ENCODE data around the gene POLA1.

The POLA1 gene

DNA sequence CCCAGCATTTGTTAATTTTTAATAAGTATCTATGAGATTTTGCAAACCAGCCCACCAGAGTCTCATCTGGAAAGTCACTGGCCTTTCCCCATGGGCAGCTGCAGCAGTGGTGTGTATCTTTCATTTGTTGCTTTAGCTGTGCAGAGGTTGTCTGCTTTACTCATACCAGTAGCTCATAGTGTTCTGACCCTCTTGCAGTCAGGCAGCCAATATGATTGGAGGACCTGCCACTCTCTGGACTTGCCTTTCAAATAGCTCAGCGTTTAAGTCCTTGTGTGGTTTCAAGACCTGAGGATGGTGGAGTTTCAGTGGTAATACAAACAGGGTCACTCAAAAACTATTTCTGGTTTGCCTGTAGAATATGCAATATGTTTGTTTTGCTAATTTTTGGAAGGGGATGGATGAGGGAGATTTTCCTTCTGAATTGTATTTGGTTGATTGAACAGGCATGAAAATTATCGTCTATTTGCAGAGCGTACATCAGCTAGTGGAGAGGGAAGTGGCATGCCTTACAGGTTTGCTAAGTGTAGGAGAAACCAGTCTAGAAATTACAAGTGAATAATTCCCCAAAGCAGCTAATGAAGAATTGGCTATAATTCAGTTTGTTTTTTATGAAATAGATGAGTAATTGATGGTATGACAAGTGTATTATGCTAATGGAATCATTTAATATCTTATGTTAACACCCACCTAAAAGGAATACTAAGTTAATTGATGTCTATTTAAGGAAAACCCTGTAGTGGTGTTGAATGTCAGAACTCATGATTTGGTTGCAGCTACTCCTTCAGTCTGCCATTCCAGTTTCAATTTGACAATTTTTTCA, 8.9 kb downstream of the POLA1 start:
- DNase-seq: no peak

DNA sequence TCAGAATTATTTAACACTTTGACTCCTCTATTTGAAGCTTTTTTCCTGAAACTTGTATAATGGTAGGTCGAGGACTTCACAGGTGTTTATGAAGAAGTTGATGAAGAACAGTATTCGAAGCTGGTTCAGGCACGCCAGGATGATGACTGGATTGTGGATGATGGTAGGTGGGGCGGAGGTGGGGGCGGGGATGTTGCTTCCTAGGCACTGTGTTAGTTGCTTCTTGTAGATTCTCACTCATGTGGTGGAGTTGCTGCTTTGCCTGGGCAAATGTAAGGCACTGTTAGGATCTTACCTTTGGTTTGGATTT, 9.4 kb downstream of the POLA1 start:
- DNase-seq: no peak

DNA sequence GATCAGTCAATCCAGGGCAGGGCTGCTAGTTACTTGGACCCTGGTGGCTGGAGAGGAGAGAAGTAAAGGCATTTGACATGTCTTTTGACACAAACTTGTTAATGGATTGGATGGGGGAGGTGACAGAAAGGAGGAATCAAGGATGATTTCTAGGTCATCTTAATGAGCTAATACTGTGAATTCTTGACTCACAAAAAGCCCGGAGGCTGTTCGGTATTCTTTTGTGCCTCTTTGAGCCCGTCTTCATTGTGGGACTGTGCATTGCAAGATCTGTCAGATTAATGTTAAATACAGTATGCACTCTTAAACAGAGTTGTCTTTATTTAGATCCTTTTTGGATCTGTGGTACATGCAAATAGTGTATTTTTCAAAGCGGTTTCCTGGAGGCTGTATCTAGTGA, 25.1 kb downstream of the POLA1 start:
- DNase-seq: no peak

DNA sequence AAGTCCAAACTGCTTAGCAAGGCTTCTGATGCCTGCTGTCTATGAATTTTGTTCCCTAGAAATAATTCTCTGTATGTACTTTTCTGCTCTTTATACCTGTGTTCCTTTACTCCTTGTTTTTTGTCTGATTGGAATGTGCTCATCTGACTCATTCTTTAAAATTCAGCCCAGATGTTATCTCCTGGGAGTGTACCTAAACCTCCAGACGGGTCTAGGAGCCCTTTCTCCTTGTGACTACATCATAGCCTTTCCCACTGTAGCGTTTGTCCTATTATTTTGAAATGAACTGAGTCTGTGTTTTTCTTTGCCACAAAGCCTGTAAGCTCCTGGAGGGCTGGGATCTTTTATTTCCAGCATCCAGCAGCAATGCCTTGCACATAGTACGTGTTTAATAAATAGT, 26.3 kb downstream of the POLA1 start:
- no peak for DNase-seq

DNA sequence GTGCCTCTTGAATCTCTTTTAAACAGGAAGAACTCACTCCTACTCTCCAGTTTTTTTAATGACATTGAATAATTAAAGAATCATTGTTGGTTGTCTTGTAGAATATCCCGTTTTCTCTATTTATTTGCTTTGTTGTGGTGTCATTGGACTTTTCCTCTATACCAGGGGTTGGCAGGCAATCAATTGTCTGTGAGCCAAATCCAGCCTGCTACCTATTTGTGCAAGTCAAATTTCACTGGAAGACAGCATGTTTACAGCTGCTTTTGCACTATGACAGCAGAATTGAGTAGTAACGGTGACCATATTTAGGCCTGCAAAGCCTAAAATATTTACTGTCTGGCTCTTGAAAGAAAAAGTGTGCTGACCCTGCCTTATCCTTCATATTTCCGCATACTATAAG, 34.8 kb downstream of the POLA1 start:
- peak; percentile 10 for DNase-seq

DNA sequence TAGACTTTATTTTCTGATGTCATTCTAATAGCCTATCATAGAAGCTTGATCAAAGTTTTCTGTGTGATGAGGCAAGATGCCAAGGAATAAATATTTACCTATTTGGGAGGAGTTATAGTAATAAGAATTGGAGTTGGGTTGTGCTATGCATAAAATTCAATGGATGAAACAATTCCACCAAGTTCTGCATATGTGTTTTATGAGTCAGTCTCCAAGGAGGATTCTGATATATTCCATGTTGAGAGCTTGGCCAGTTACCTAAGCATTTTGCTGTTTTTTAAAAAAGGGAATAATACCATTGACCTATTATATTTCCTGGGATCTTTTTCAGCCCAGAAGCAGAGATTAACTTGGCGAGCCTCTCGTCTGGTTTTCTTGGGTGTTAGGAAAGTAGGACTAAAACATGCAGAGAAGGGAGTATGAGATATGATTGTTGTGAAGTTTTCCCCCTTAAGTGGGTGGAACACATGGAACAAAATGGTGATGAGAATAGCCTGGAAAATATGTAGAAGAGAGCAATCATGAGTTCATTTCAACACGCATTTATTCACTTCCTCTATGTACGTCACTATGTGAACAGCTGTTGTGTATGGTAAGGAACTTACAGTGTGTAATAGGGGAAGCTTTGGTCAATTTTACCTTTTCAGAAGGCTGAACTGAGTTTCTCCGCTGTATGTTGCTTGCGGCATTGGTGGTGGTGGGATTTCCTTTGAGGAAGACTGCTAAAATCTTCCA, 39.2 kb downstream of the POLA1 start:
- no peak for DNase-seq

DNA sequence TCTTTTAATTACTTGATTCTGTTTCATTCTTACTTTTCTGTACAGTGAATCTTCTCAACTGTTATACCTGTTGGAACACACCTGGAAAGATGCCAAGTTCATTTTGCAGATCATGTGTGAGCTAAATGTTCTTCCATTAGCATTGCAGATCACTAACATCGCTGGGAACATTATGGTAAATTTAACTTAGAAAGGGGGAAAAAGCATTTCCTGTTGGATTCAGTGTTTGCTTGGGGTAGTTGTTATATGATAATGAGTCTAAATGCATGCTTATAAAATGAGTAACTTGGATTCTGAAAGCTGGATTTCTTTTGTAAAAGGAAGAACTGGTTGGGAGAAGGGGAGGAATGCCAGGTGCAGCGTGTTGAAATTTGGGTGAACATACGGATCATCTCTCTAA, 47.6 kb downstream of the POLA1 start:
- no peak for DNase-seq

DNA sequence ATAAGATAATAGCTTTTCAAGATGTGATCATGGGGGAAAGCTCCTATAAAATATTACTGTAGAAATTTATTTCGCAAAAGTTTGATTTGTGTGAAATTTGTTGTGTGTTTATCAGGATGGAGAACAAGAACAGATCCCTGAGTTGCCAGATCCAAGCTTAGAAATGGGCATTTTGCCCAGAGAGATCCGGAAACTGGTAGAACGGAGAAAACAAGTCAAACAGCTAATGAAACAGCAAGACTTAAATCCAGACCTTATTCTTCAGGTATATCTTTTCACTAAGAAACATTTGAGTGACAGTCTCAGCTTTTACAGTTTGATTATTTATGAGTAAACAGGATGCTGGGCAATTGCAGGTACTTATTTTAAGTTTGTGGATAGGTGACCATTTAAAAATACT, 54.5 kb downstream of the POLA1 start:
- DNase-seq: no peak

DNA sequence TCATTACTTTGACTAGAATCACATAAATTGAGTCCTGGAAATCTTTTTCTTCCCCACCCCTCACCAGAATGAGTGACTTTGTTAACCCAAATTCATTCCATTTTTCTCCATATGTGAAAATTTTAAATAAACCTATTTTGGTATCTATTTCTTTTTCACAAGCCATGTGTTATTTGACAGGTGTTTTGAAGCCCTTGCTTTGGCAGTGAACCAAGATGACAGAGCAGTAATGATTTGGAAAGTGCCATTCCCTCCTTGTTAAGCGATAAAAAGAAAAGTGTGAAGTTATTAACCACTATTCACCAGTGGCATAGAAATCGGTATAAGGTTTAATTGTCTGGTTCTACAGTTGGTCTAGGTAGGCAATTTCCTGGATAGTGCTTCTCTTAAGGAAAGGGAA, 66.1 kb downstream of the POLA1 start:
- peak; percentile 10 for DNase-seq

DNA sequence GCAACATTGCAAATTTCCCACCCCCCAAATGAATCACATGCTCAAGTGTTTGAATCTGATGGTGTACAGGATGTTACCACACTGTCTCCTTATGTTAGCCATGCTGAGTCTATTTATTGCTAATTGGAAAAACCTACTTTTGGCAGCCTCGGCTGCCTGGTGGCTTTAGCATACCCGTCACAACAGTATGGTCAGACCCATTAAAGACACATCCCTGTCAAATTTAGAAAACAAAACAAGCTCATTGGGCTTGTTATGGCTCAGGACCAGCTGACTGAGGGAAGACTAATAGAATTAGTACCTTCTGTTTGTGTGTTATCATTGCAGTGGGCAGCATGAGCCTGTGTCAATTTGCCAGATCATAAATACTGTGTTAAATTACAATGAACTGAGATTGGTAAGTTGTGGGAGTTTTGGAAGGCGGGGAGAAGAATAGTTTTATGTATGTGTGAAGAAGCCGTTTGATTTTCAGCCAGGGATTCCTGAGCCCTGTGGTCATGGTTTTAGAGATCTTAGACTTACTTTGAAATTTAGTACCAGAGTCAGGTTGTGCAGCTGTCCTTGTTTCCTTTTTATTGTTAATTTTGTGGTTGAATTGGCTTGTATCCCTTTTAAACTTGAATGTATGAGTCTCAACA, 66.8 kb downstream of the POLA1 start:
- peak; percentile 15 for DNase-seq

DNA sequence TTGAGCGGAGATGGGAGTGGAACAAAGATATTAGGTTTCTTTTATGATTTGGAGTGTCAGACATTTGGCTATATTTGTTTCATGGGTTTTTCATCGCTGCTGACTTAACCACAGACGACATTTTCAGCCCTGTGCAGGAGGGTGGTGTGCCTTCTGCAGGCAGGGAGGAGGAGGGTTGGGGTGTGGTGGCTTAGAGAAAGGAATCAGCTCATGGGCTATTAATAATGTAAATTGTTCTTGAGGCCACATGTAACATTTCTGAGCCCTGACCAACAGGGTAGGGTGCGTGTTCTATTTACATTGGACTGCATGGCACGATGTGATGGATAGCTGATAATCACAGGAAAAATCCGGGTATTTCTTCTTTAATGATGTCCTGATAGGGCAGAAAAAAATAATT, 67.6 kb downstream of the POLA1 start:
- no peak for DNase-seq

DNA sequence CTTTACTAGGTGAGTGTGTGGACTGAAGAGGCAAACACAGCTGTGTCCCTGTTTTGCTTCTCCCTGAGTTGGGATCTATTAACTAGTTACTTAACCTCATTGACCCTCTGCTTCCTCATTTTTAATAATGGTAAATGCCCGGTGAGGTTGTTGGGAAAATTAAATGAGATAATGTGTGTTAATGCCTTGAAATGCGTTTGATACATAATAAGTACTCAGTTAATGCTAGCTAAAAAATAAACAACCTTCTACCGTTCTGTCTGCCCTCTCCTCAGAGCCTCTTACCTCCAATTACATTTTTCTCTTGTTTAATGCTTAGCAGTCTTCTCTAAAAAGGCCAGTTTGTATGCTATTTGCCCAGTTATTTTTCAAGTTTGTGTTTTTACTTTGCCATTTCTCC, 70.3 kb downstream of the POLA1 start:
- no peak for DNase-seq

DNA sequence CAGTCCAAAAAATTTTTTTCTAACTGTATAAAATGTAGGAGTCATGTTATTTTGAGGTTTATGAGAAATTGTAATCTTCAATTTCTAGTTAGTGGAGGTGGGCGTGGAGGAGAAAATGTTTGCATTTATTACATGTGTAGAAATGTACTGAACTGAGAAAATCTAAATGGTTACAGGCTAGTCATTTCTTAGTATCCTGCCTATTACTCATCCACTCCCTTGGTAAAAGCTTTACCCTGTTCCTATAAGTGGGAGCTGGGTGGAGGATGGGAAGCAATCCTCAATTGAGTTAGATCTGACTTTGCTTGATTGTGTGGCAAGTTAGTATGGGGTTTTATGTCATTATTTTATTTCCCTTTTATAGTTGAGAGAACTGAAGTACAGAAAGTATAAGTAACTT, 73.8 kb downstream of the POLA1 start:
- no peak for DNase-seq

DNA sequence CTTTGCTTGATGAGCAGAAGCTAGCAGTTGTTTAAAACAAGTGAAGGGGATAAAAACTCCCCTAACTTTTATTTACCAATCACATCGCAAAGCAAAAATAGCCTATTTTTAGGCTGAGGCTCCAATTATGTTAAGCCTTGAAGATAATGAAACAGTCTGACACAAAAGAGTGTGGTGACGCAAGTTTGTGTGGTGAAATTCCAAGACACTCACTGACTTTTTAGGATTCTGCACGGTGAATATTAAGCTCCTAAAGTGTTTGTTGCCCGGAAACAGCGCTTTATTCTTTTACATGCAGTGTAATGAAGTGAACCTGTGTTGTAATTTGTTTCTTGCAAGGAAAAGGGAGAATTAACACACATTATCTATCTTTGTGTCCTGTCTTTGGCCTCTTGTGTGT, 74.8 kb downstream of the POLA1 start:
- no peak for DNase-seq

DNA sequence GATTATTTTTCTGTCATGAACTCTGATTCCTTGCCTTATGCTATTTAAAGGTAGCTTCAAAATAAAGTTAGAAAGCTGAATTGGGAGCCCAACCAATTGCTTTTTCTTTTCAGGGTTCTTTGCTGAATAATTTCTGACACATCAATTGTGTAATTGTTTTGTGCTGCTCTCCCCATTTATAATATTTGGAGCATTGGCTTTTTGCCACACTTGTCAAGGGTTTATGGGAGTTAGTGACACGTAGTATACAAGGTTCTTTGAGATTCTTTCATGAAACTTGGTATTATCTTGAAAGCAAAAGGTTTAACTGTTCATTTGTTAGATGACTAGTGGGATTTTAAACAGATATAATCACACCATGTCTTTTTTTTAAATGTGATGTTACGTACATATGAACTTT, 80.9 kb downstream of the POLA1 start:
- no peak for DNase-seq

DNA sequence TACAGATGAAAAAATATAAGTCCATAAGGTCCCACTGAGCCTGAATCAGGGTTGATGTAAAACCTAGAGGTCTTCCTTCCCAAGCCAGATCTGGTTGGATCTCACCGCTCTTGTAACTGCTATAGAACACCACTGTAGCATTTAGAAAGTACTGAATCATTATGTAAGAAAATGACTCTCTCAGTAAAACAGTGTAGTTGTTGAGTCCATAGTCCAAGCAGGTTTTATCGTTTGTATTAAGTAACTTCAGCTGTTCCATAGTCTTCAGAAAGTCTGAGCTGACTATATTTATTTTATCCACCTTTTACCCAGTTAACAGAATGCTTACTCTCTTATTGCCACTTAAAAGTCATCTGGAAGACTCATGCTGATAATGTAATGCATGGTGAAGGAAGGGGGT, 82.2 kb downstream of the POLA1 start:
- DNase-seq: no peak

DNA sequence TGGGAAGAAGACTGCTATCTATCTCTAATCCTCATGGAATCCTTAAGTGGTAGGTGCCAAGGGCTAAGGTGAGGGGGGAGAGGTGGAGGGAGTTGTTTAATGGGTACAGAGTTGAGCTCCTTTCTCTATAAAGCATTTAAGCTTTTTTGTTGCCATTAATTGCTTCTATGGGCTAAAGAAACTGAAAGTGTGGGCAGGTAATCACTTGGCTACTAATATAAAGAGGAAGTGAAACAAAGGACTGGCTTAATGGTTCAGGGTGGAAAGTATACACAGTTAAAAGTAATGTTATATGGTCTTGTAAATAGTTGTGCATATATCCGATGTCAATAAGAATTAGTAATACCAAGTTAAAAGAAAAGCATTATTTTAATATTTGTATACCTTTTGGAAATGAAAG, 83.9 kb downstream of the POLA1 start:
- DNase-seq: no peak

DNA sequence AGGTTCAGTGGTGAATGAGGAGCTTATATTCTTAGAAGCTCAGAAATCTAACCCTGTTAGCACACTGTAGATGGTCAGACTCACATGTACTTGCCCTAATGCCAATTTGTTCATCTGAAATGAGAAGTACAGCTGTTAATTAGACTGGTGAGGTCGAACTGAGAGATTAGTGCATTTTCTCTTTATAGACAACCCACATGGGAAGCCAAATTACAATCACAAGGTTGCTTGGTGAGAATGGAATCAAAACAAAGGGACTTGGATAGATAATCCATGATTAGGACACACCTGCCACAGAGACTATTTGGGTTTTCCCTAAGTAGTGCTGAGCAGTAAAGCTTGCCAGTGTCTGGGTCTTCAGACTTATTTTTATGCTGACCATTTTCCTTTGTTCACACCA, 88.3 kb downstream of the POLA1 start:
- no peak for DNase-seq

DNA sequence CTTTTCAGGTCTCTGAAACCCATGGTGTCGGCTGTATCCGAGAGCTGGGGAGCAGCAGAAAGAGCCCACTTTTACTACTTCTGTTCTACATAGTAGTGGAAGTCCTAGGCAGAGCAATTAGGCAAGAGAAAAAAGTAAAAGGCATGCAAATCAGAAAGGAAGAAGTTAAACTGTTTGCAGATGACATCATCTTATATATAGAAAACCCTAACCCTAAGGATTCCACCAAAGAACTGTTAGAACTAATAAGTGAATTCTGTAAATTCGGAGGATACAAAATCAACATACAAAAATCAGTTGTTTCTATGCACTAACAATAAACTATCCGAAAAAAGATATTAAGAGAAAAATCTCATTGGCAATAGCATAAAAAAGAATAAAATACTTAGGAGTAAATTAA, 95.3 kb downstream of the POLA1 start:
- DNase-seq: no peak

DNA sequence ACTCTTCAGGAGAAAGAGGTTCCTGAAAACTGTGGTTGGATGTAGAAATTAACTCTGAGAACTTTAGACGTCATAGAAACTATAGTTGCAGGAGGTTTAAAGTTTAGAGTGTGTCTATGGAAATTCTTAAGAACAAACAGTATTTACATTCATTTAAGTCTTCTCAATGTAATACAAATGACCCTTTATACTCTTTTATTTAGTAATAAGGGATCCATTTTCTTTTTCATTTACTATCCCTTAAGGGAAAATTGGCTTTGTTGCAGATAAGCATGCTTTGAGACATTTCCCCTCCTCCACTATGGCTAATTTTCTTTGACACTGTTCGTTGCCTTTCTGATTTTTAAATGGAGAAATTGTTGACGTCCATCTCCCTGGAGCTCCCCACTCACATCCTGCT, 96.4 kb downstream of the POLA1 start:
- DNase-seq: no peak

DNA sequence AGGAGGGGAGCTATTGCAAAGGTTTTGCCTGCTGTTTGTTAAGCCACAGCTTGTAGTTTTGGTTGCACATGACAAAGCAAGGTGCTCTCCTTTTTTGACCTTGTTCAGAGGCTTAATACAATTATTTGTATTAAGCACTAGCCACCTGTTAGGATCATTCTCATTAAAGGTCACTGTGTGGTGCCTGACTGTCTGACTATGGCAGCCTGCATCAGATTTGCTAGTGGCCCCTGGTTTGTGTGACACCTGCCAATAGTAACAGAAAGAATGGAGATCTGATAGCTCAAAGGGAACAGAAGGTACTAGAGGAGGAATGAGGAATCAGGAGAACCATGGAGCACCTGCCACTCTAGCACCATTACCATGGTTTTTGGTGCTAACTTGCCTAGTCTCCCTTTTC, 102.5 kb downstream of the POLA1 start:
- no peak for DNase-seq

DNA sequence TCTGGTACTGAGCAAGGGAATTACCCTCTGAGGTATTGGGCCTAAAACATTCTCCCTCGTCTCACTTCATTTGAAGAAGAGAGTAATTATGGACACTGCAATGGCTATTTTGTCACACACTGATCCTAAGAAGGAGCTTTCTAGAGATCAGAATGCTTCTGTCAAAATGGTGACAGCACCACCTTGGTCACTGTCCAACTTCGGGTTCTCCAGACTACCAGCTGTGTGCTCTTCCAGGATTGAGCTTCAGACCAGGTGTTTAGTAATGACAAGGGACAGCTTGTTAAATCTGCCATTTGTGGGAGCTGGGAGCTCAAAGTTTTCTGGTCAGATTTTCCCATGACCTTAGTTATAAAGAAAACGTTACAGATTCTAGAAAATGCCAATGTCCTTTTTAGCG, 105.4 kb downstream of the POLA1 start:
- DNase-seq: no peak

DNA sequence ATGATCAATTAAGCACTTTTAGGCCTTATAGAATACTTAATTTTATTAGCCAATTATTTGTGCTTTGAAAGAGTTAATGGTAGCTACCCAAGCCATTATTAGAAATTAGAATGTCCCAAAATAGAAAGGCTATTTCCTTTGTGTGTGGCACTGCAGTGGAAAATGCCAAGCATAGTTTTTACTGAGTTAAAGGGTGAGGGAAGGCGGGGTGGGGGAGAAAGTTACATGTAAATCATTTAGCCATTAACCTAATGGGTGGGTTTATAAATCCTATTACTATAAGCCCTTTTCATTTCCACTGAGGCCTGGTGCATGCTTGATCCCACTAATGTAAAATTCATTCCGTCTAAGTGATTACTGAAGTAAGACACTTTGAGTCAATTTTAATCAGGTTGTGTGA, 105.8 kb downstream of the POLA1 start:
- DNase-seq: no peak

DNA sequence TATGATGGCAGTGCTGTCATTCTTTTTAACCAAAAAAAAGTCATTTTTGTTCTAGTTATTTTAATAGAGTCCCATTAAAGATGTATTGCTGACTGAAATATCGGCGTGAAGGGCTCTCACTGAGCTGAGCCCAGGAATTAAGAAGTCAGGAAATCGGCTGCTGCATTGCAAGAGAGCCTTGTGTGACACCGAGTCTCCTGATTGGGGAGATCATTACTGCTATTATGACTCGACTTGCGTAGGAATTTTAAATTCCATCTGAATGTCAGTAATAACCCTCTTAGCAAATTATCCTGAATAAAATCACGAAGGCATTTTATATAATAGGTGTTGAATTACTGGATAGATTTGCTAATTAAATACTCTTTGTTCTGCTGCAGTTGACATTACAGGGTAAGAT, 111.5 kb downstream of the POLA1 start:
- DNase-seq: no peak

Data from NCI-H1694 (cell line).